Endometrium (tissue), 2 donors: ENCODE measurements around the gene NDST3.

Source experiments
- FAIRE-seq: peaks from 2 replicates; lab custom pipeline; 2012; peaks lifted over from hg19 to GRCh38; lab: Jason Lieb, UNC
- donor health status: control.
- donor health status: control.

The NDST3 gene

GRCh38 chr4:118034053-118034785, at the start of gene NDST3:
Gene NDST3 (plus strand): TSS chr4:118034486. CDS start chr4:118053911, 19,425 bp downstream.
- no peak for FAIRE-seq

GRCh38 chr4:117986321-117986720, 48.0 kb upstream of the NDST3 start:
- no peak for FAIRE-seq

- FAIRE-seq = no peak
These were observed 46.8 kb upstream of the NDST3 start for GRCh38 chr4:117987464-117987863.

- FAIRE-seq = no peak
These were observed 37.4 kb upstream of the NDST3 start for GRCh38 chr4:117996891-117997290.

- FAIRE-seq = no peak
These were observed 30.2 kb upstream of the NDST3 start for GRCh38 chr4:118004088-118004487.

GRCh38 chr4:118005883-118006282, 28.4 kb upstream of the NDST3 start:
- no peak for FAIRE-seq

GRCh38 chr4:118012142-118012541, 22.1 kb upstream of the NDST3 start:
- no peak for FAIRE-seq

- FAIRE-seq = no peak
These were observed 19.5 kb upstream of the NDST3 start for GRCh38 chr4:118014831-118015230.

GRCh38 chr4:118018381-118019145, 15.7 kb upstream of the NDST3 start:
- FAIRE-seq = no peak

- FAIRE-seq = no peak
These were observed 7.5 kb upstream of the NDST3 start for GRCh38 chr4:118026806-118027205.

GRCh38 chr4:118029224-118029623, 5.1 kb upstream of the NDST3 start:
- FAIRE-seq = no peak

GRCh38 chr4:118032691-118033090, 1.6 kb upstream of the NDST3 start:
- FAIRE-seq = no peak

GRCh38 chr4:118033148-118034052, 886 bp upstream of the NDST3 start:
- FAIRE-seq = no peak

GRCh38 chr4:118035309-118035708, 1.0 kb downstream of the NDST3 start:
- no peak for FAIRE-seq

GRCh38 chr4:118036336-118036735, 2.0 kb downstream of the NDST3 start:
- no peak for FAIRE-seq

GRCh38 chr4:118037955-118038354, 3.7 kb downstream of the NDST3 start:
- FAIRE-seq = no peak

- FAIRE-seq = no peak
These were observed 12.0 kb downstream of the NDST3 start for GRCh38 chr4:118046323-118046722.

- no peak for FAIRE-seq
These were observed 12.8 kb downstream of the NDST3 start for GRCh38 chr4:118047043-118047442.

- no peak for FAIRE-seq
These were observed 24.7 kb downstream of the NDST3 start for GRCh38 chr4:118058955-118059354.

GRCh38 chr4:118059397-118059796, 25.1 kb downstream of the NDST3 start:
- no peak for FAIRE-seq

GRCh38 chr4:118076958-118077766, 42.9 kb downstream of the NDST3 start:
- no peak for FAIRE-seq

- no peak for FAIRE-seq
These were observed 43.5 kb downstream of the NDST3 start for GRCh38 chr4:118077767-118078105.
